Activated CD4-positive, alpha-beta memory T cell treated with anti-CD3 and anti-CD28 coated beads, Interleukin-2, amount 10 ng/mL, durations not matched to agents 7 days and 5 days (primary cell): ENCODE results near the gene CACTIN. TPM values are rescaled to one million over a fixed set of nuclear protein-coding genes. Genes with fewer than 3 reads are reported as not detected.
"Not testable (repeated sequence)": the region's sequence is repeated elsewhere in the genome, so short reads cannot be mapped to it uniquely, and the experiment has no call there.

Experiments used
- CTCF ChIA-PET: fragments of 350-600 bp; sonication (Branson Sonifier 250); formaldehyde crosslinking; loops from one replicate; lab custom pipeline; 2021; ENCODE audit warnings: antibody characterized with exemption, inconsistent platforms; lab: Charles Lee
- POLR2A ChIA-PET: fragments of 350-600 bp; sonication (Branson Sonifier 250); formaldehyde crosslinking; loops from one replicate; lab custom pipeline; 2021; ENCODE audit warnings: antibody characterized with exemption; lab: Charles Lee
- DNase-seq: peaks from one replicate; pipeline ENCODE4 v3.0.0-alpha.2; 2020
- H3K27ac Mint-ChIP-seq: one replicate; pipeline ENCODE4 v1.8.0; 2021; ENCODE audit warnings: mild to moderate bottlenecking, mixed read lengths
- H3K27me3 Mint-ChIP-seq: one replicate; pipeline ENCODE4 v1.8.0; 2021; ENCODE audit warnings: mixed read lengths
- H3K36me3 Mint-ChIP-seq: one replicate; pipeline ENCODE4 v1.8.0; 2021; ENCODE audit warnings: low read depth, mixed read lengths
- H3K4me1 Mint-ChIP-seq: one replicate; pipeline ENCODE4 v1.8.0; 2021; ENCODE audit warnings: mixed read lengths
- H3K4me3 Mint-ChIP-seq: one replicate; pipeline ENCODE4 v1.8.0; 2021; ENCODE audit warnings: mild to moderate bottlenecking, mixed read lengths
- H3K9me3 Mint-ChIP-seq: one replicate; pipeline ENCODE4 v1.8.0; 2021; ENCODE audit warnings: mixed read lengths
- total RNA-seq, 2 experiments: library from RNA; stranded (reverse); gene quantifications; one replicate each; pipeline ENCODE4 v1.2.3, GENCODE V29; 2021

CACTIN gene
- total RNA-seq, 2 experiments from 2014 or later: 20.5 to 21.6 TPM

DNA sequence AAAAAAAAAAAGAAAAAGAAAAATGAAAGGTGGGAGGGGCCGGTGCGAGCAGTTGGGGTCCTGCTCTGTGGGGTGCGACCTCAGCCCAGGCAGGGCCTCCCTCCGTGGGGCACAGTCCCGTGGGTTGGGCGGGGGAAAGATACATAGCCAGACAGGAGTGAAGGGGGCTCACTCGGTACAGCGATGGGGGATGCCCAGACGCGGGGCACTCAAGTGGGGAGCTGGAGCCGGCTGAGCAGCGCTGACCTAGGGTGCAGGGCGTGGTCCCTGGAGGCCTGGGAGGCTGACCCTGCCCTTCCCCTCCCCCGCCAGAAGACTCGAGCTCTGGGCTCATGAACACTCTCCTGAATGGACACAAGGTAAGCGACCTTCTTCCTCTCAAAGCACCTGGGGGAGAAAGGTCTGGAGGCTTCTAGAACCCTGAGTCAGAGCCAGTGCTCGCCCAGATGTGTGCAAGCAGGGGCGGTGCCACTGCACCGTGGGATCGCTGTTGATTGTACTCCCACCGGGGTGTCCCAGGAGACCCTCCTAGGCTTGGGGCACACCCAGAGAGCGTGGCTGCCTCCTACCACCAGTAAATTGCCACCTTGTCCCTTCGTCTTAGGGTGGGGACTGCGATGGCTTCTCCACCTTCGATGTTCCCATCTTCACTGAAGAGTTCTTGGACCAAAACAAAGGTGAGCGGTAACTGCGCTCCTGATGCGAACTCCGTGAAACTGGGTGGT, 50.5 kb downstream of the CACTIN start:
- Mint-ChIP-seq H3K9me3 (no peaks in the 10 kb centered on the region), H3K27ac (no peak overlapping the region), H3K4me1 (peaks cover 12% of the 10 kb centered on the region), H3K27me3 (no peaks in the 10 kb centered on the region), H3K4me3 (no peak overlapping the region), H3K36me3 (peaks cover 13% of the 10 kb centered on the region)
- ChIA-PET CTCF (interaction anchor here (0.8 kb wide), 1 partner anchor 20 kb away, joined by 3 read pairs; no protein-coding TSS in a partner anchor), POLR2A (no interaction called here)
- no peak for DNase-seq

DNA sequence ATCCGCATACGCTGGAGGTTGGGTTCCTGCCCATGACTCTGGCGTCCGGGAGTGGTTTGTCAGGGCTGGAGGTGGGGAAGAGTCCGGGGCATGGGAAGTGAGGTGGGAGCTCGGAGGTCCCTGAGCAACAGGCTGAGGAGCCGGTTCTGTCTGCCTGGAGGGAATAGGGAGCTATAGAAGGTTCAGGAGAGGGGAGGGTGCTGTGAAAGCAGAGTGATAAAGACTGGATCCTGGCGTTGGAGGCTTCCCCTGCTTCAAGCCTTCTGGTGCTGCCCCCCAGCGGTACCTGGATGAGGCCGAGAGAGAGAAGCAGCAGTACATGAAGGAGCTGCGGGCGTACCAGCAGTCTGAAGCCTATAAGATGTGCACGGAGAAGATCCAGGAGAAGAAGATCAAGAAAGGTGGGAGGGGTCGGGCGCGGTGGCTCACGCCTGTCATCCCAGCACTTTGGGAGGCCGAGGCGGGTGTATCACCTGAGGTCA, 51.3 kb downstream of the CACTIN start:
- Mint-ChIP-seq H3K27me3 (no peaks in the 10 kb centered on the region), H3K36me3 (peaks cover 13% of the 10 kb centered on the region), H3K4me3 (peak overlapping the region; percentile 8), H3K27ac (no peak overlapping the region), H3K9me3 (no peaks in the 10 kb centered on the region), H3K4me1 (peaks cover 12% of the 10 kb centered on the region)
- ChIA-PET CTCF (interaction anchor here (0.8 kb wide), 1 partner anchor 19 kb away, joined by 3 read pairs; no protein-coding TSS in a partner anchor), POLR2A (no interaction called here)
- DNase-seq: no peak

- peak overlapping the region; percentile 61 for H3K27ac Mint-ChIP-seq
- H3K9me3 Mint-ChIP-seq: no peaks in the 10 kb centered on the region
- POLR2A ChIA-PET: interaction anchor here (0.7 to 1.5 kb wide), 6 partner anchors 17 to 188 kb away, joined by 3 to 6 read pairs (median 4); partner anchors contain the start of genes DOHH, MFSD12 and MRPL54
- CTCF ChIA-PET: interaction anchor here (1.1 kb wide), 1 partner anchor 17 kb away, joined by 3 read pairs; no protein-coding TSS in a partner anchor
- peak overlapping the region; percentile 77 for H3K4me3 Mint-ChIP-seq
- no peaks in the 10 kb centered on the region for H3K27me3 Mint-ChIP-seq
- peaks cover 13% of the 10 kb centered on the region for H3K36me3 Mint-ChIP-seq
- H3K4me1 Mint-ChIP-seq: peaks cover 12% of the 10 kb centered on the region
- DNase-seq: peak; percentile 95
Measured at GRCh38 chr19:3573858-3574637, 52.5 kb downstream of the CACTIN start.

DNA sequence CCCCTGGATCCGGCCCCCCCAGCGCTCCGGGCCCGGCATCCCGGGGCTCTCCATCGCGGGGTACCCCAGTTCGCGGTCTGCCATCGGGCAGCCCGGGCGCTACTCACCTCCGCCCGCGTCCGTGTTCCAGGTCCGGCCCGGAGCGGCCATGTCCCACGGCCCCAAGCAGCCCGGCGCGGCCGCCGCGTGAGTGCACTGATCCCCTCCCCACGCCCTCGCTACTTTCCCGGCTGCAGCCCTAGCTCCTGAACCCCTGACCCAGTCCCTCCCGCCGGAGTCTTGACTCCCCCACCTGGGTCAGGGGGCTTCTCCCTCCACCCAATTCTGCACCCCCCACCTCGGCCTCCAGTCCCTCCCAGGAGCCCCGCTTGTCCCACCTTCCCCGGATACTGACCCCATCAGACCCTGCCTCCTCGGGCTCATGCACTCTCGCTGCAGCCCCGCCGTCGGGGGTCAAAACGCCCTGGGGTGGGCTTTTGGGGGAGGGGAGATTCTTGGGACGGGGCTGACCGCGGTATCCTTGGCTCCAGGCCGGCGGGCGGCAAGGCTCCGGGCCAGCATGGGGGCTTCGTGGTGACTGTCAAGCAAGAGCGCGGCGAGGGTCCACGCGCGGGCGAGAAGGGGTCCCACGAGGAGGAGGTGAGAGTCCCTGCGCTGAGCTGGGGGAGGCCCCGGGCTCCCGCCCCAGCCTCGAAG, 53.3 kb downstream of the CACTIN start:
- DNase-seq: no peak
- CTCF ChIA-PET: interaction anchor here (1.1 kb wide), 1 partner anchor 18 kb away, joined by 3 read pairs; no protein-coding TSS in a partner anchor
- Mint-ChIP-seq H3K27ac (peak overlapping the region; percentile 47), H3K4me3 (peak overlapping the region; percentile 77), H3K27me3 (no peaks in the 10 kb centered on the region), H3K9me3 (no peaks in the 10 kb centered on the region), H3K36me3 (peaks cover 13% of the 10 kb centered on the region), H3K4me1 (peaks cover 12% of the 10 kb centered on the region)
- POLR2A ChIA-PET: interaction anchor here (0.7 to 1.5 kb wide), 6 partner anchors 17 to 189 kb away, joined by 3 to 6 read pairs (median 4); partner anchors contain the start of genes DOHH, MFSD12 and MRPL54

- Mint-ChIP-seq H3K4me3 (peak within 1 kb of the TSS; percentile 77), H3K27ac (peak within 1 kb of the TSS; percentile 61), H3K27me3 (no peaks in the 10 kb centered on the region), H3K9me3 (no peaks in the 10 kb centered on the region), H3K36me3 (peaks cover 13% of the 10 kb centered on the region), H3K4me1 (peaks cover 12% of the 10 kb centered on the region)
- ChIA-PET CTCF (no interaction called here), POLR2A (interaction anchor here (1.1 to 1.5 kb wide), 2 partner anchors 16 to 18 kb away, joined by 5 to 6 read pairs; partner anchors contain the start of gene MFSD12)
- DNase-seq: no peak
Measured at GRCh38 chr19:3572855-3573161, 53.8 kb downstream of the CACTIN start, which contains the start of gene HMG20B. Gene HMG20B, plus strand, starts transcription at chr19:3572944. Its CDS starts 366 bp downstream, at chr19:3573310.

GRCh38 chr19:3572132-3572854, 54.3 kb downstream of the CACTIN start:
- Mint-ChIP-seq H3K9me3 (no peaks in the 10 kb centered on the region), H3K4me1 (peaks cover 12% of the 10 kb centered on the region), H3K27ac (peak overlapping the region; percentile 56), H3K36me3 (peaks cover 13% of the 10 kb centered on the region), H3K4me3 (peak overlapping the region; percentile 77), H3K27me3 (no peaks in the 10 kb centered on the region)
- peak; percentile 100 for DNase-seq
- CTCF ChIA-PET: interaction anchor here (0.6 kb wide), 1 partner anchor 15 kb away, joined by 3 read pairs; no protein-coding TSS in a partner anchor
- POLR2A ChIA-PET: interaction anchor here (0.6 to 1.6 kb wide), 3 partner anchors 14 to 27 kb away, joined by 3 to 6 read pairs (median 3); partner anchors contain the start of gene MFSD12

DNA sequence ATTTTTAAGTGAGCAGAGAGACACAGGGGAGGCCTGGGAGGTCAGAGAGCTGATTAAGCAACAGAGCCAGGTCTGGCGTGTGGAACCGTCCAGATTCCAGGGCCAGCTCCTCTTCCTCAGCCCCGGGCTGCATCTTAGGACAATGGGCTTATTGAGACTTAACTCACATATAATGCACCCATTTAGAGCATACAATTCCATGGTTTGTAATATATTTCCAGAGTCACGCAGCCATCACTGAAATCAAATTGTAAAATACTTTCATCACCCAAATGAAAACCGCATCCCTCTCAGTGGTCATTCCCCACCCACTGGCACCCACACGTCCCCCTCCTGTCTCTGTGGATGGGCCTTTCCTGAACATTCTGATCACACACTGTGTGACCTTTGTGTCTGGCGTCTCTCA, 56.0 kb downstream of the CACTIN start:
- POLR2A ChIA-PET: interaction anchor here (0.7 to 1.5 kb wide), 2 partner anchors 14 to 843 kb away, joined by 3 to 4 read pairs; no protein-coding TSS in a partner anchor
- H3K27me3 Mint-ChIP-seq: no peaks in the 10 kb centered on the region
- H3K4me1 Mint-ChIP-seq: peaks cover 12% of the 10 kb centered on the region
- DNase-seq: no peak
- CTCF ChIA-PET: no interaction called here
- H3K9me3 Mint-ChIP-seq: no peaks in the 10 kb centered on the region
- no peak overlapping the region for H3K27ac Mint-ChIP-seq
- H3K36me3 Mint-ChIP-seq: peaks cover 11% of the 10 kb centered on the region
- no peak overlapping the region for H3K4me3 Mint-ChIP-seq

DNA sequence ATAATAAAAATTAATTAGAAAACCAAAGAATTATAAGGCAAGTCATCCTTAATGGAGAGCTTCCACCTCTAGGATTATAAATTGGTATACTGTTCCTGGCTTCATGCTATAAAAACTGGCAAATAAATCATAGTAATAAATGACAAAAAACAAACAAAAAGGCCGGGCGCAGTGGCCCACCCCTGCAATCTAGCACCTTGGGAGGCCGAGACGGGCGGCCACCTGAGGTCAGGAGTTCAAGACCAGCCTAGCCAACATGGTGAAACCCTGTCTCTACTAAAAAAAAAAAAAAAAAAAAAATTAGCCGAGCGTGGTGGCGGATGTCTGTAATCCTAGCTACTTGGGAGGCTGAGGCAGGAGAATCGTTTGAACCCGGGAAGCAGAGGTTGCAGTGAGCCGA, 56.5 kb downstream of the CACTIN start:
- H3K36me3 Mint-ChIP-seq: not testable (repeated sequence)

GRCh38 chr19:3565139-3565538, 61.5 kb downstream of the CACTIN start:
- Mint-ChIP-seq H3K36me3 (no peaks in the 10 kb centered on the region), H3K4me3 (no peak overlapping the region), H3K27me3 (no peaks in the 10 kb centered on the region), H3K4me1 (no peaks in the 10 kb centered on the region), H3K9me3 (no peaks in the 10 kb centered on the region), H3K27ac (no peak overlapping the region)
- POLR2A ChIA-PET: no interaction called here
- CTCF ChIA-PET: no interaction called here
- no peak for DNase-seq

More for the DNA sequence above, 56.5 kb downstream of the CACTIN start:
- POLR2A ChIA-PET: interaction anchor here (0.7 to 1.5 kb wide), 2 partner anchors 13 to 843 kb away, joined by 3 to 4 read pairs; no protein-coding TSS in a partner anchor
- DNase-seq, H3K27me3 Mint-ChIP-seq, H3K4me3 Mint-ChIP-seq, H3K9me3 Mint-ChIP-seq, H3K27ac Mint-ChIP-seq, CTCF ChIA-PET: not testable (repeated sequence)
- H3K4me1 Mint-ChIP-seq: peaks cover 12% of the 10 kb centered on the region

DNA sequence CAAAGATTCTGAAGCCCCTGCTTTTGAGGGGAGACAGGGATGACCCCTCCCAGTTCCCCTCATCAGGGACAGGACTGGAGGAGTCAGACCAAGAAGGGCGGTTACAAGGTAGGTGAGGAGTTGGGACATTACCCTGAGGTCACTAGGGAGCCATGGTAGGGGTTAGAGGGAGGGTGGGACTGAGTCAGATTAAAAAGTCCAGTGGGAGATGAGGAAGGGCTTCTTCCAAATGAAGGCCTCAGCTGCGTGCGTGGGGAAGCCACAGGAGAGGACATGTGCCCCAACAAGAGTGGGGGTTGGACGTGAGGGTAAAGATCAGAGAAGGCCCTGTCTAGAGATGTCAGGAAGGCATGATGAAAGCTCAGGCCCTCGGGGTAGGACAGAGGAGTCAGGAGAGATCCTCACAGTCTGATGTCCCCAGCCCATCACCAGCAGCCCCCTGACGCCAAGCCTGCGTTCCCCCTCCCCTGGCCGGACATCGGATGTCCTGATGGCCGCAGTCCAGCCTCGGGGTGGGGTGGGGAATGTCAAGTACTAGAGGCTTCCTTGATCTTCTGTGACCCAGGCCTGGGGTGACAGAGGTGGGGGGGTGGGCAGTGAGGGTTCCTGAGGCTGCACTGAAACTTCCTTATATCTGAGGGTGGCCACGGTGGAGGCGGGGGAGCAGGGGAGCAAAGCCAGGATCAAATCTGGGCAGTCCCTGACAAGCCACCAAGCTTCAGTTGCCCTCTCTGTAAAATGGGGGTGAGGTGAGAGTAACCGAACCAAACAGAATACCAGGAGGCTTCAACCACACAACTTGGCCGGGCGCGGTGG, 62.7 kb downstream of the CACTIN start:
- CTCF ChIA-PET: no interaction called here
- no peaks in the 10 kb centered on the region for H3K36me3 Mint-ChIP-seq
- H3K4me3 Mint-ChIP-seq: no peak overlapping the region
- H3K27me3 Mint-ChIP-seq: no peaks in the 10 kb centered on the region
- no peaks in the 10 kb centered on the region for H3K4me1 Mint-ChIP-seq
- POLR2A ChIA-PET: no interaction called here
- no peak for DNase-seq
- no peaks in the 10 kb centered on the region for H3K9me3 Mint-ChIP-seq
- no peak overlapping the region for H3K27ac Mint-ChIP-seq
